Measurements from ENCODE around the gene NPAS1. TPM values are rescaled to one million over a fixed set of nuclear protein-coding genes. Genes with fewer than 3 reads are reported as not detected.

NPAS1 gene
- total and polyA plus RNA-seq, 2 of the 13 experiments (the other 11 are each of a cell fraction or from before 2014, with no cell fraction given) = 0.35 to 2.9 TPM

GRCh38 chr19:47035127-47036096, 15.8 kb downstream of the NPAS1 start (continued):
- TF ChIP-seq NFAT5 (CRISPR knock-in tag; IDR thresholded peaks at IDR 0.05) (no peak), KIAA2018 (CRISPR knock-in tag; IDR thresholded peaks at IDR 0.05; ENCODE audit: borderline replicate concordance) (no peak), WIZ (CRISPR knock-in tag; IDR thresholded peaks at IDR 0.05) (no peak), KDM2A (CRISPR knock-in tag; IDR thresholded peaks at IDR 0.05; ENCODE audit: borderline replicate concordance, low read depth) (peak; percentile 87), HMGXB3 (CRISPR knock-in tag; IDR thresholded peaks at IDR 0.05; ENCODE audit: borderline replicate concordance) (0 out of 2 replicates have a peak, but pooled peaks have one; percentile 31), TFAP4 (IDR thresholded peaks at IDR 0.05; ENCODE audit: borderline replicate concordance, low read depth) (no peak), ZNF382 (CRISPR knock-in tag; IDR thresholded peaks at IDR 0.05; ENCODE audit: borderline replicate concordance) (no peak)
